ENCODE measurements around the gene TNFRSF9.
A peak's percentile ranks its signal among the peaks of the same experiment; 100 is the strongest.

Gene TNFRSF9

DNA sequence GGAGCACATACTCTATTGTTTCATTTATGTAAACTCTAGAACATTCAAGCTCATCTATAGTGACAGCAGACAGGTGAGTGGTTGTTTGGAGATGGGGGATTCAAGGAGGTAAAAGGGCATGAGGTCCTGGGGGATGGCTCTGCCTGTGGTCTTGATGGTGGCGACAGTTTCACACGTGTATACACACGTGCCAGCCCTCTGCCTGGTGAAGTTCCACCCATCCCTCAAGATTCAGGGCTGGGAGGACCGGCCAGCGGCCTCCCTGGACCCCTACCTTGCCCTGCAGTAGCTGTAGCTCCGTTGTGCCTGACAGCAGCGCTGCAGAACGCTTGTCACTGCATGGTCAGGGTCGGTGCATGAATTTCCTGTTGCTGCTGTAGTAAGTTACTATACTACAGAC, 48.8 kb downstream of the TNFRSF9 start:
- Histone ChIP-seq H3K4me1 (ENCODE audit: control insufficient read depth, insufficient read depth, low read length) (peaks cover 4% of the 10 kb centered on the region; the same call in 1 of the 2 replicates), H3K27me3 (ENCODE audit: control insufficient read depth, insufficient read depth, low read length) (no peaks in the 10 kb centered on the region), H3K4me3 (ENCODE audit: low read depth, low read length) (no peak overlapping the region)

DNA sequence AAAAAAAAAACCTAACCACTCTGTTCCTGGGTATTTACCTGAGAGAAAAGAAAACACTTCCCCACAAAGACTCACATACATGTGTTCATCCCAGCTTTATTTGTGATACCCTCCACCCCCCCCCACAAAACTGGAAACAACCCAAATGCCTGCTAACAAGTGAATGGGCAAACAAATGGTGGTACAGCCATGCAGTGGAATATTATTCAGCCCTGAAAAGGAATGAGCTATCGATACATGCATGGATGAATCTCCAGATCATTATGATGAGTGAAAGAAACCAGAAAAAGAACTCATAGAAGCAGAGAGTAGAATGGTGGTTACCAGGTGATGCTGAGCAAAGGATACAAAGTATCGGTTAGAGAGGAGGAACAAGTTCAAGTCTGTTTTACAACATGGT, 49.8 kb downstream of the TNFRSF9 start:
- Histone ChIP-seq H3K9me3 (ENCODE audit: control insufficient read depth, insufficient read depth, low read depth, low read length) (peaks cover 5% of the 10 kb centered on the region; the same call in 1 of the 2 replicates), H3K4me1 (ENCODE audit: control insufficient read depth, insufficient read depth, low read length) (peaks cover 4% of the 10 kb centered on the region; the same call in 1 of the 2 replicates), H3K9ac (ENCODE audit: low read length) (no peak overlapping the region), H3K27me3 (ENCODE audit: control insufficient read depth, insufficient read depth, low read length) (no peaks in the 10 kb centered on the region), H3K36me3 (ENCODE audit: control insufficient read depth, insufficient read depth, low read length) (no peaks in the 10 kb centered on the region), H3K27ac (ENCODE audit: low read depth, low read length) (no peak overlapping the region), H3K4me3 (ENCODE audit: low read depth, low read length) (no peak overlapping the region)

More for the DNA sequence above, 48.8 kb downstream of the TNFRSF9 start:
- no peak overlapping the region for H3K27ac ChIP-seq (ENCODE audit: low read depth, low read length)
- H3K9ac ChIP-seq (ENCODE audit: low read length) = no peak overlapping the region
- H3K36me3 ChIP-seq (ENCODE audit: control insufficient read depth, insufficient read depth, low read length) = no peaks in the 10 kb centered on the region
- H3K9me3 ChIP-seq (ENCODE audit: control insufficient read depth, insufficient read depth, low read depth, low read length) = peaks cover 5% of the 10 kb centered on the region; the same call in 1 of the 2 replicates

DNA sequence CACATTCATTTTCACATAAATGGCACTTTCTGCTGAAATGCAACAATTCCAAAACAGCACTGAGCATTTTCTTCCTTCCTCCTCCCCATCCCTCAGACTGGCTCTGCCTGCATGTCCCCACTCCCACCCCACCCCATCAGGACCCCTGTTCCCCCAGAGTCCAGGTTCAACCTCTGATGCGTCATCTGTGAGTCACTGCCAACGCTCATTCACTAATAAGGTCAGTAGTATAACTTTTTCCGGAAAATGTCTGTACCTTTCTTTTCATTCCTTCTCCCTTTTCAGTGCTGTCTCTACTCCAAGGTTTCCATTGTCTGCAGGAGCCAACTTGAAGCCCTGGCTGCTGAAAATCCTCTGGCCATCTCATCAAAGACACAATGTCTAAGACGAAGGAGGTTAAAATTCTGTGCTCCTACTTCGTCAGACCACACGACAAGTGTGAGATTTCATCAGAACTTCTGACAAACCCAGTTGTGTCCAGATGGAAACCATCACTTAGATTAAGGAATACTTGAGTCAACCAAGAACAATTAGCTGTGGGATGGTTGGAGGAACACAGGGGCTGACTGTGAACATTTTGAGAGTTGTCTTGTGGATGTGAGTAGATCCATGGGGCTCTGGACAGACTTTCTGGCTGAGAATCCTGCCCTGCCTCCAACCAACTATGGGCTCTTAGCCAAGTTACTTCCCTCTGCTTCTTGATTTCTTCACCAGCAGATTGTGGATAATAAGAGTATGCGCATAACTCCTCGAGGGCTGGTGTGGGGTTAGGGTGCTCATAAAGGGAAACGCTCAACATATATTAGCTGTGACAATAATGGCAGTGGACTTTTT, 52.2 kb downstream of the TNFRSF9 start:
- H3K27ac ChIP-seq (ENCODE audit: low read depth, low read length) = no peak overlapping the region
- no peak overlapping the region for H3K9ac ChIP-seq (ENCODE audit: low read length)
- H3K9me3 ChIP-seq (ENCODE audit: control insufficient read depth, insufficient read depth, low read depth, low read length) = no peaks in the 10 kb centered on the region
- peaks cover 4% of the 10 kb centered on the region; the same call in 1 of the 2 replicates for H3K4me1 ChIP-seq (ENCODE audit: control insufficient read depth, insufficient read depth, low read length)
- no peaks in the 10 kb centered on the region for H3K27me3 ChIP-seq (ENCODE audit: control insufficient read depth, insufficient read depth, low read length)
- H3K36me3 ChIP-seq (ENCODE audit: control insufficient read depth, insufficient read depth, low read length) = no peaks in the 10 kb centered on the region
- no peak overlapping the region for H3K4me3 ChIP-seq (ENCODE audit: low read depth, low read length)

DNA sequence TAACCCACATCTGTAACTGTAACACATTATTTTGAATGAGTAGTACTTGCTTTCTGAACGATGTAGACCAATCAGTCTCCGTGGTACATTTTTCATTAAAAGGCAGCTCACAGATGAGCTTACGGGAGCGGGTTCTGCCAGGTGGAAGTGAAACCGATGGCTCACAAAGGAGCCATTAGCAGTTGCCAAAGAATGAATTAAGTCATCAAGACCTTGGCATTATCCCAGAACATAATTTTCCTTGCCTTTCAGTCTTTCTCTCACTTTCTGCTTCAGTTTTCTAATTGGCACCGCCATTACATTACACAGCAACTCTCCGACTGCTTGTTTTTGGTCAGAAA, 54.3 kb downstream of the TNFRSF9 start:
- no peaks in the 10 kb centered on the region for H3K27me3 ChIP-seq (ENCODE audit: control insufficient read depth, insufficient read depth, low read length)
- H3K4me1 ChIP-seq (ENCODE audit: control insufficient read depth, insufficient read depth, low read length) = peaks cover 4% of the 10 kb centered on the region; the same call in 1 of the 2 replicates
- no peaks in the 10 kb centered on the region for H3K36me3 ChIP-seq (ENCODE audit: control insufficient read depth, insufficient read depth, low read length)
- no peak overlapping the region for H3K4me3 ChIP-seq (ENCODE audit: low read depth, low read length)
- H3K27ac ChIP-seq (ENCODE audit: low read depth, low read length) = no peak overlapping the region
- H3K9me3 ChIP-seq (ENCODE audit: control insufficient read depth, insufficient read depth, low read depth, low read length) = no peaks in the 10 kb centered on the region
- H3K9ac ChIP-seq (ENCODE audit: low read length) = no peak overlapping the region

DNA sequence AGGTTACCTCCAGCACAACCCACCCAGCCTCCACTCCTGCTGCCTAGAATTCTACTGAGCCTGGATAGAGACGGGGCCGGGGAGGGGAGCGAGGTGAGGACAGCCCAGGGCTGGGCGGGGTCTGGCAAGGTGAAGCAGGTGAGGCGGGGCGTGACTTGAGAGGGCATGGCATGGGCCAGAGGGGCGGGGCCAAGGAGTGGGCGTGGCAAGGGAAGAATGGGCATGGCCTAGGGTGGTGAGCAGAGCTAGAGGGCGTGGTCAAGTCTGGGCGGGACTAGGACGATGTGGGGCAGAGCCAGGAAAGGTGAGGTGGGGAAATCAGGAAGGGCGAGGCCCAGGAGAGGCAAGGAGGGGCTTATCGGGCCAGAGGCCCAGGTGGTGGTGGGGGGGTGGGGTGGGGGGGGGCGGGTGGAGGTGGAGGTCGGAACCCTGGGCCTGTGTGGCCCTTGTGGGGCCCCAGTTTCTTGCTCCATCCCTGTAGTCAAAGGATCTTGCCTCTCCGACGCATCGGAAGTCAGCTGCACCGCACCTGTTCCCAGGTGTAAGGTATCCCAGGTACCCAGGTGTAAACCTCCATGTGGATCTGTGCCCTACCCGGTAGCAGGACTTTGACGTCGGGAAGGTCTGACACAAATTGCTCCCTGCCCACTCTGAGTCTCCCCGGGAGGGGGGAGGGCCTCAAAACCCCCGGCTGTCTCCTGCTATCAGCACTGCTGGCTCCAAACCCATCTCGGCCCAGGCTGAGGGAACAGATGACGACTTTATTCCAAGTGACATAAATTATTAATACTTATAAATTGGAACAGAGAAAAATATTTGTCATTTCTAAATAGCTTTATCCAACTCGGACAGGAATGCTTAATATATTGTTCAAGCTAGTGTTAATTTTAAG, 54.9 kb downstream of the TNFRSF9 start:
- H3K9ac ChIP-seq (ENCODE audit: low read length) = no peak overlapping the region
- H3K9me3 ChIP-seq (ENCODE audit: control insufficient read depth, insufficient read depth, low read depth, low read length) = no peaks in the 10 kb centered on the region
- peaks cover 4% of the 10 kb centered on the region; the same call in 1 of the 2 replicates for H3K4me1 ChIP-seq (ENCODE audit: control insufficient read depth, insufficient read depth, low read length)
- H3K27me3 ChIP-seq (ENCODE audit: control insufficient read depth, insufficient read depth, low read length) = no peaks in the 10 kb centered on the region
- H3K4me3 ChIP-seq (ENCODE audit: low read depth, low read length) = peak overlapping the region; percentile 17; the same call in 1 of the 2 replicates
- no peaks in the 10 kb centered on the region for H3K36me3 ChIP-seq (ENCODE audit: control insufficient read depth, insufficient read depth, low read length)
- H3K27ac ChIP-seq (ENCODE audit: low read depth, low read length) = no peak overlapping the region

DNA sequence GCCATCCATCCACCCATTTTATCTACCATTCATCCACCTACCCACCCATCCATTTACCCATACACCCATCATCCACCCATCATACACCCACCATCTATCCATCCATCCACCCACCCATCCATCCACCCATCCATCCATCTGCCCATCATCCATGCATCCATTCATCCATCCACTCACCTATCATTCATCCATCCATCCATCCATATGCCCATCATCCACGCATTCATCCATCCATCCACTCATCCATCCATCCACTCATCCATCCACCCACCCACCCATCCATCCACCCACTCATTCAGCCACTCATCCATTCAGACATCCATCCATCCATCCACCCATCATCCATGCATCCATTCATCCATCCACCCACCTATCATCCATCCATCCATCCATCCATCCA, 55.9 kb downstream of the TNFRSF9 start:
- Histone ChIP-seq H3K4me1 (ENCODE audit: control insufficient read depth, insufficient read depth, low read length) (peaks cover 4% of the 10 kb centered on the region; the same call in 1 of the 2 replicates), H3K27ac (ENCODE audit: low read depth, low read length) (no peak overlapping the region), H3K27me3 (ENCODE audit: control insufficient read depth, insufficient read depth, low read length) (no peaks in the 10 kb centered on the region), H3K4me3 (ENCODE audit: low read depth, low read length) (no peak overlapping the region), H3K9ac (ENCODE audit: low read length) (no peak overlapping the region), H3K9me3 (ENCODE audit: control insufficient read depth, insufficient read depth, low read depth, low read length) (no peaks in the 10 kb centered on the region), H3K36me3 (ENCODE audit: control insufficient read depth, insufficient read depth, low read length) (no peaks in the 10 kb centered on the region)

DNA sequence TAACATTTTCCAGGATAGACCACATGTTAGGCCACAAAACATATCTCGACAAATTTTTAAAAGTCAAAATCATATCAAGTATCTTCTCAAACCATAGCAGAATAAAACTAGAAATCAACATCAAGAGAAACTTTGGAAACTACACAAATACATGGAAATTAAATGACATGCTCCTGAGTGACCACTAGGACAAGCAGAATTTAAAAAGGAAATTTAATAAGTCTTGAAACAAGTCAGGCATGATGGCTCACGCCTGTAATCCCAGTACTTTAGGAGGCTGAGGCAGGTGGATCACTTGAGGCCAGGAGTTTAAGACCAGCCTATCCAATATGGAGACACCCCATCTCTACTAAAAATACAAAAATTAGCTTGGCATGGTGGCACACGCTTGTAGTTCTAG, 61.4 kb downstream of the TNFRSF9 start:
- Histone ChIP-seq H3K9ac (ENCODE audit: low read length) (no peak overlapping the region), H3K4me1 (ENCODE audit: control insufficient read depth, insufficient read depth, low read length) (no peaks in the 10 kb centered on the region), H3K27me3 (ENCODE audit: control insufficient read depth, insufficient read depth, low read length) (no peaks in the 10 kb centered on the region), H3K9me3 (ENCODE audit: control insufficient read depth, insufficient read depth, low read depth, low read length) (peaks cover 3% of the 10 kb centered on the region; the same call in 1 of the 2 replicates), H3K4me3 (ENCODE audit: low read depth, low read length) (no peak overlapping the region), H3K27ac (ENCODE audit: low read depth, low read length) (no peak overlapping the region), H3K36me3 (ENCODE audit: control insufficient read depth, insufficient read depth, low read length) (no peaks in the 10 kb centered on the region)

DNA sequence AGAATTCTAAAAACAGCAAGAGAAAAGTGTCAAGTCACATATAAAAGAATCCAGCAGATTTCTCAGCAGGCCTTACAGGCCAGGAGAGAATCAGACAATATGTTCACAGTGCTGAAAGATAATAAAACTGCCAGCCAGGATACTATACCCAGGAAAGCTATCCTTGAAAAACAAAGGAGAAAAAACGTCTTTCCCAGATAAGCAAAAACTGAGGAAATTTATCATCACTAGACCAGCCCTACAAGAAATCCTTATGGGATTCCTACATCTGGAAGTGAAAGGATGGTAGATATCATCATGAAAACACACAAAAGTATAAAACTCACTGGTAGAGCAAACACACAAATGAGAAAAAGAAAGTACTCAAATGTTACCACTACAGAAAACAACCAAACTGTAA, 62.6 kb downstream of the TNFRSF9 start:
- Histone ChIP-seq H3K4me1 (ENCODE audit: control insufficient read depth, insufficient read depth, low read length) (no peaks in the 10 kb centered on the region), H3K27me3 (ENCODE audit: control insufficient read depth, insufficient read depth, low read length) (no peaks in the 10 kb centered on the region)

DNA sequence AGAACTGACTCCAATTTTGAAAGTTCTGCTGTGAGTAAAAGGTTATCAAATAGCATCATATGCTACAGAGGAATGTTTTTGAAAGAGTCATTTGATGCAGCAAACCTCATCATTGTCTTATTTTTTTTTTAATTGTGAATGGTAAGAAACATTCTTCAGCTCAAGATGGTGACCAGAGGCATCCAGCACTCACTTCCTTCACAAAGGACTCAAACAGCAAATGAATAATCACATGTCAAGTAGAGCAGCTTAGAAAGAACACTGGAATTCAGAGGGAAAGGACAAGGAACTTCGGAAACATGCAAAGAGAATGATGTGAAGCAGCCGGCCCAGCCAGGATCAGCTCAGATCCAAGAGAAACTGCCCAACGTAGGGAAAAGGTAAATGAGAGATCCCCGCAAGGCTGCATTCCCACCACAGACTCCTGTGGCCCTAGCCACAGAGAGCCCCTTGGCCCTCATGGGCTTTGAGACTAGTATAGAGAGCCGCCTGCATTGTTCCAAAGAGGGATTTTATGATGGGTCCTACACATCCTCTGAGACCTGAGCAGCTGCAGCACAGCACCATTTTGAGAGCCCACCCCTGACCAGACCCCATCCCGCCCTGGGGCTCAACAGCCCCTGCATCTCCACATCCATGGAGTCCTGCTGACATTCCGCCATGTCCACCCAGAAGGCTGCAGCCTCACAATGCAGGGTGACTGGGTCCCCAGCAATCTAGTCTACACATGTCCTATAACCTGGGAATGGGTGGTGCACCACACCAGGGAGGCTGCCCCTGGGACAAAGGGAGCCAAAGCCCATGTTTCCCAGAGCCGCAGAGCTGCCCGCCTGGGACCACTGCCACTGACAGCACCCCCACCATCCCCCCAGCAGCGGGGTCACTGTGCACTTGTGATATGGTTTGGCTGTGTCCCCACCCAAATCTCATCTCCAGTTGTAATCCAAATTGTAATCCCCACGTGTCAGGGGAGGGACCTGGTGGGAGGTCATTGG, 66.5 kb downstream of the TNFRSF9 start:
- Histone ChIP-seq H3K36me3 (ENCODE audit: control insufficient read depth, insufficient read depth, low read length) (no peaks in the 10 kb centered on the region), H3K27ac (ENCODE audit: low read depth, low read length) (no peak overlapping the region), H3K27me3 (ENCODE audit: control insufficient read depth, insufficient read depth, low read length) (no peaks in the 10 kb centered on the region), H3K4me1 (ENCODE audit: control insufficient read depth, insufficient read depth, low read length) (no peaks in the 10 kb centered on the region), H3K4me3 (ENCODE audit: low read depth, low read length) (no peak overlapping the region), H3K9me3 (ENCODE audit: control insufficient read depth, insufficient read depth, low read depth, low read length) (peaks cover 5% of the 10 kb centered on the region; the same call in 1 of the 2 replicates), H3K9ac (ENCODE audit: low read length) (no peak overlapping the region)

More for the DNA sequence above, 62.6 kb downstream of the TNFRSF9 start:
- Histone ChIP-seq H3K9me3 (ENCODE audit: control insufficient read depth, insufficient read depth, low read depth, low read length) (peaks cover 3% of the 10 kb centered on the region; the same call in 1 of the 2 replicates), H3K27ac (ENCODE audit: low read depth, low read length) (no peak overlapping the region), H3K4me3 (ENCODE audit: low read depth, low read length) (no peak overlapping the region), H3K36me3 (ENCODE audit: control insufficient read depth, insufficient read depth, low read length) (no peaks in the 10 kb centered on the region), H3K9ac (ENCODE audit: low read length) (no peak overlapping the region)

DNA sequence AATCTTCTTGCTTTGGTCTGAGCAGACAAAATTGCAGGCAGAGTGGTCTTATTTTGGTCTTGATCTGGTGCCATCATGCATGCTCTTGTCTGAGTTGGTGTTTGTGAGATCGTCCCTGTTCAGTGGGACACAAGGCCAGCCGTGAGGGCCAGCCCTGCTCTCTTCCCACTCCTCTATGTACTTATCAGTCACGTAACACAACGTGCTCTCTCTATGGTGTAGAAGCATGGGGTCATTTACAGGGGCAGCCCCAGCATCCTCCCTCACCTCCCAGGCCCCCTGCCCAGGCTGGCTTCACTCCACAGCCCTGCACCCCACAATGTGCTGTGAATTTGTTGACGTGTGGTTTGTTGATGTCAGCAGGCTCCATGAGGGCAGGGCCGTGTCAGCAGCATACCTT, 69.5 kb downstream of the TNFRSF9 start:
- H3K36me3 ChIP-seq (ENCODE audit: control insufficient read depth, insufficient read depth, low read length) = no peaks in the 10 kb centered on the region
- no peak overlapping the region for H3K4me3 ChIP-seq (ENCODE audit: low read depth, low read length)
- H3K9me3 ChIP-seq (ENCODE audit: control insufficient read depth, insufficient read depth, low read depth, low read length) = peaks cover 4% of the 10 kb centered on the region; the same call in 1 of the 2 replicates
- no peaks in the 10 kb centered on the region for H3K4me1 ChIP-seq (ENCODE audit: control insufficient read depth, insufficient read depth, low read length)
- no peak overlapping the region for H3K9ac ChIP-seq (ENCODE audit: low read length)
- H3K27me3 ChIP-seq (ENCODE audit: control insufficient read depth, insufficient read depth, low read length) = no peaks in the 10 kb centered on the region
- no peak overlapping the region for H3K27ac ChIP-seq (ENCODE audit: low read depth, low read length)

Measured in HUES6 (cell line).